H9 (cell line): ENCODE results near the gene CA9. TPM values are rescaled to one million over a fixed set of nuclear protein-coding genes. Genes with fewer than 3 reads are reported as not detected.

Experiments
- DNase-seq: peaks from one replicate; pipeline ENCODE4 v3.0.0-alpha.2; 2017
- H2AFZ ChIP-seq: one replicate; pipeline ENCODE4 v1.6.1; 2013; ENCODE audit warnings: mild to moderate bottlenecking, low read length, control low read depth, moderate library complexity
- H2AK5ac ChIP-seq: 2 replicates; pipeline ENCODE4 v1.6.1; 2013; ENCODE audit warnings: low read length, control low read depth, mixed read lengths; ENCODE audit not compliant: insufficient read length
- H2BK120ac ChIP-seq: one replicate; pipeline ENCODE4 v1.6.1; 2013; ENCODE audit warnings: low read depth, mild to moderate bottlenecking, low read length, control low read depth, inconsistent platforms; ENCODE audit not compliant: poor library complexity, severe bottlenecking
- H2BK12ac ChIP-seq: 2 replicates; pipeline ENCODE4 v1.6.1; 2013; ENCODE audit warnings: low read length, control low read depth, mixed read lengths, low read depth; ENCODE audit not compliant: insufficient read length
- H2BK15ac ChIP-seq: 2 replicates; pipeline ENCODE4 v1.6.1; 2013; ENCODE audit warnings: low read depth, low read length, control low read depth
- H2BK20ac ChIP-seq: one replicate; pipeline ENCODE4 v1.6.1; 2013; ENCODE audit warnings: low read depth, mild to moderate bottlenecking, low read length, control low read depth, inconsistent platforms; ENCODE audit not compliant: poor library complexity, severe bottlenecking
- H2BK5ac ChIP-seq: 2 replicates; pipeline ENCODE4 v1.6.1; 2013; ENCODE audit warnings: low read length, control low read depth, mixed read lengths; ENCODE audit not compliant: insufficient read length
- H3K14ac ChIP-seq: 2 replicates; pipeline ENCODE4 v1.6.1; 2013; ENCODE audit warnings: low read length, control low read depth; ENCODE audit not compliant: insufficient read depth
- H3K18ac ChIP-seq: 2 replicates; pipeline ENCODE4 v1.6.1; 2013; ENCODE audit warnings: low read depth, mild to moderate bottlenecking, mixed read lengths, low read length, control low read depth; ENCODE audit not compliant: insufficient read length
- H3K23ac ChIP-seq: 2 replicates; pipeline ENCODE4 v1.6.1; 2013; ENCODE audit warnings: low read length, control low read depth, mixed read lengths, low read depth; ENCODE audit not compliant: insufficient read length
- H3K23me2 ChIP-seq: 2 replicates; pipeline ENCODE4 v1.6.1; 2013; ENCODE audit warnings: low read depth, mild to moderate bottlenecking, mixed read lengths, low read length, control low read depth; ENCODE audit not compliant: insufficient read length, poor library complexity, severe bottlenecking
- H3K27ac ChIP-seq: 2 replicates; pipeline ENCODE4 v1.5.1; 2013; ENCODE audit warnings: low read length, control low read depth, mixed read lengths, low read depth; ENCODE audit not compliant: insufficient read length
- H3K27me3 ChIP-seq: 2 replicates; pipeline ENCODE4 v1.6.1; 2013; ENCODE audit warnings: low read length, control low read depth, inconsistent platforms; ENCODE audit not compliant: insufficient read depth
- H3K4ac ChIP-seq: 2 replicates; pipeline ENCODE4 v1.6.1; 2013; ENCODE audit warnings: low read depth, mild to moderate bottlenecking, control low read depth, inconsistent platforms, low read length, moderate library complexity
- H3K4me1 ChIP-seq: 2 replicates; pipeline ENCODE4 v1.6.1; 2013; ENCODE audit warnings: low read length, control low read depth, inconsistent platforms; ENCODE audit not compliant: insufficient read depth
- H3K4me2 ChIP-seq: 2 replicates; pipeline ENCODE4 v1.6.1; 2013; ENCODE audit warnings: low read length, control low read depth, mixed read lengths; ENCODE audit not compliant: insufficient read length, insufficient read depth
- H3K56ac ChIP-seq: 2 replicates; pipeline ENCODE4 v1.6.1; 2013; ENCODE audit warnings: low read depth, mild to moderate bottlenecking, mixed read lengths, low read length, control low read depth; ENCODE audit not compliant: insufficient read length
- H3K79me1 ChIP-seq: 2 replicates; pipeline ENCODE4 v1.6.1; 2013; ENCODE audit warnings: low read depth, mild to moderate bottlenecking, moderate library complexity, low read length, control low read depth, inconsistent platforms; ENCODE audit not compliant: insufficient read depth, poor library complexity, severe bottlenecking
- H3K79me2 ChIP-seq: 2 replicates; pipeline ENCODE4 v1.6.1; 2013; ENCODE audit warnings: low read length, control low read depth, inconsistent platforms; ENCODE audit not compliant: insufficient read depth
- H3K9ac ChIP-seq: 2 replicates; pipeline ENCODE4 v1.6.1; 2013; ENCODE audit warnings: low read length, control low read depth, mixed read lengths; ENCODE audit not compliant: insufficient read length; ENCODE audit errors: extremely low read depth
- H3K9me3 ChIP-seq: one replicate; pipeline ENCODE4 v1.6.1; 2013; ENCODE audit warnings: low read depth, low read length, inconsistent platforms; ENCODE audit not compliant: control insufficient read depth
- H3T11ph ChIP-seq: one replicate; pipeline ENCODE4 v1.6.1; 2013; ENCODE audit warnings: mild to moderate bottlenecking, low read length, control low read depth, inconsistent platforms
- H4K20me1 ChIP-seq: one replicate; pipeline ENCODE4 v1.6.1; 2013; ENCODE audit not compliant: control insufficient read depth, insufficient read length, insufficient read depth
- H4K5ac ChIP-seq: 2 replicates; pipeline ENCODE4 v1.6.1; 2013; ENCODE audit warnings: low read depth, mild to moderate bottlenecking, mixed read lengths, low read length, control low read depth; ENCODE audit not compliant: insufficient read length
- H4K8ac ChIP-seq: replicated peaks from 2 replicates; pipeline ENCODE4 v1.6.1; 2013; ENCODE audit warnings: low read length, control low read depth, mixed read lengths, low read depth; ENCODE audit not compliant: insufficient read length
- H4K91ac ChIP-seq: 2 replicates; pipeline ENCODE4 v1.6.1; 2013; ENCODE audit warnings: low read depth, mild to moderate bottlenecking, moderate library complexity, mixed read lengths, low read length, control low read depth; ENCODE audit not compliant: insufficient read length
- H3K27ac Mint-ChIP-seq, 3 experiments: 2 replicates in 2 of 3; 3 replicates in 1 of 3; pipeline ENCODE4 v1.8.0; 2020 to 2021; ENCODE audit warnings: mixed read lengths in 3 of 3, mild to moderate bottlenecking in 1 of 3, moderate library complexity in 1 of 3
- H3K27me3 Mint-ChIP-seq: 2 replicates; pipeline ENCODE4 v1.8.0; 2021; ENCODE audit warnings: low read depth, mild to moderate bottlenecking, moderate library complexity, mixed read lengths
- H3K36me3 Mint-ChIP-seq, 3 experiments: 2 replicates in 2 of 3; 3 replicates in 1 of 3; pipeline ENCODE4 v1.8.0; 2020 to 2021; ENCODE audit warnings: low read depth in 3 of 3, mixed read lengths in 3 of 3; ENCODE audit not compliant: insufficient read depth in 1 of 3
- H3K4me1 Mint-ChIP-seq, 2 experiments: 2 replicates each; pipeline ENCODE4 v1.8.0; 2020; ENCODE audit warnings: mixed read lengths in 2 of 2
- H3K4me3 Mint-ChIP-seq, 2 experiments: 2 replicates in 1 of 2; 3 replicates in 1 of 2; pipeline ENCODE4 v1.8.0; 2020 to 2021; ENCODE audit warnings: mild to moderate bottlenecking in 2 of 2, mixed read lengths in 2 of 2, moderate library complexity in 1 of 2
- H3K9me3 Mint-ChIP-seq, 2 experiments: 2 replicates in 1 of 2; 3 replicates in 1 of 2; pipeline ENCODE4 v1.8.0; 2020; ENCODE audit warnings: mild to moderate bottlenecking in 2 of 2, mixed read lengths in 2 of 2, moderate library complexity in 1 of 2
- WGBS: extraction: QIAGEN DNeasy Blood & Tissue Kit; methylation state at CpG from one replicate; pipeline ENCODE4 v1.1.7; 2013; ENCODE audit warnings: missing lambda C conversion rate, low lambda C conversion rate, mixed read lengths; ENCODE audit not compliant: insufficient read length; ENCODE audit errors: extremely low coverage; 5-methylcytosine and 5-hydroxymethylcytosine counted together
- total RNA-seq: library from RNA; stranded (reverse); gene quantifications from 2 replicates; pipeline ENCODE4 v1.2.1, GENCODE V29; 2021
- TF ChIP-seq, protein P1 (sequence below): fragments of 200-600 bp; sonication (generic); conservative IDR thresholded peaks from 3 replicates; pipeline ENCODE4 v1.8.0; 2021; ENCODE audit warnings: antibody characterized with exemption, mild to moderate bottlenecking

CA9 gene
- total RNA-seq, 1 experiment from 2014 or later, result 0.94 TPM

DNA sequence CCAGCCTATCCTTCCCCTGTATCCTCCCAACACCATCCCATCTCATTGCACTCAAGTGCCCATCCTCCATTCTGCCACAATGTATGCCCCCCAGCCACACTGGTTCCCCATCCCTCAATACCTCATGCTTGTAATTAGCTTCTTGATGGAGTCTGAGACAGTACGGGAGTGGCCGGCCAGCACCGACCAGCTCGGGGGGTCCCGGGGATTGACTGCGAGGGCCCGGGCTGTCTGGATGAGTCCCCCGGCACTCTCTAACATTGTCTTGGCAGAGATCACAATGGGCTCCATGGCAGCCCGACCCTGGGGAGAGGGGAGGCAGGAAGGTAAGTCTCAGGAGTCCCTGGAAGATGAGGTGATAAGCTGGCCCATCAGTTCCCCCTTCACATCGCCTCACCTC lies 33.2 kb downstream of the CA9 start:
- Histone ChIP-seq H2BK5ac (no peak overlapping the region), H2BK12ac (no peak overlapping the region), H2BK15ac (no peak overlapping the region), H4K91ac (no peak overlapping the region), H3K27ac (no peak overlapping the region), H2BK120ac (no peak overlapping the region), H3K23me2 (no peaks in the 10 kb centered on the region), H3K9me3 (no peaks in the 10 kb centered on the region), H3K23ac (no peak overlapping the region), H3K79me1 (no peaks in the 10 kb centered on the region), H3K9ac (no peak overlapping the region), H4K8ac (no peak overlapping the region), H3K27me3 (no peaks in the 10 kb centered on the region), H4K5ac (no peak overlapping the region), H2BK20ac (no peak overlapping the region), H2AK5ac (no peak overlapping the region), H4K20me1 (no peaks in the 10 kb centered on the region), H3K4me1 (no peaks in the 10 kb centered on the region), H3K4ac (no peak overlapping the region), H3K56ac (no peak overlapping the region), H3K18ac (no peak overlapping the region), H3K4me2 (no peak overlapping the region), H3K14ac (no peak overlapping the region), H3K79me2 (no peaks in the 10 kb centered on the region), H3T11ph (no peak overlapping the region), H2AFZ (no peak overlapping the region)
- H3K4me1 Mint-ChIP-seq, result no peaks in the 10 kb centered on the region
- H3K4me3 Mint-ChIP-seq, result no peak overlapping the region
- WGBS, result no CpG with 5 or more reads among the region's 10 CpGs
- H3K9me3 Mint-ChIP-seq, result no peaks in the 10 kb centered on the region
- no peaks in the 10 kb centered on the region for H3K27me3 Mint-ChIP-seq
- peaks cover 18 to 72% (median 59%) of the 10 kb centered on the region in 3 experiments for H3K36me3 Mint-ChIP-seq
- H3K27ac Mint-ChIP-seq, result no peak overlapping the region; a peak in 1 of 7 replicates
- TF ChIP-seq, protein P1, sequence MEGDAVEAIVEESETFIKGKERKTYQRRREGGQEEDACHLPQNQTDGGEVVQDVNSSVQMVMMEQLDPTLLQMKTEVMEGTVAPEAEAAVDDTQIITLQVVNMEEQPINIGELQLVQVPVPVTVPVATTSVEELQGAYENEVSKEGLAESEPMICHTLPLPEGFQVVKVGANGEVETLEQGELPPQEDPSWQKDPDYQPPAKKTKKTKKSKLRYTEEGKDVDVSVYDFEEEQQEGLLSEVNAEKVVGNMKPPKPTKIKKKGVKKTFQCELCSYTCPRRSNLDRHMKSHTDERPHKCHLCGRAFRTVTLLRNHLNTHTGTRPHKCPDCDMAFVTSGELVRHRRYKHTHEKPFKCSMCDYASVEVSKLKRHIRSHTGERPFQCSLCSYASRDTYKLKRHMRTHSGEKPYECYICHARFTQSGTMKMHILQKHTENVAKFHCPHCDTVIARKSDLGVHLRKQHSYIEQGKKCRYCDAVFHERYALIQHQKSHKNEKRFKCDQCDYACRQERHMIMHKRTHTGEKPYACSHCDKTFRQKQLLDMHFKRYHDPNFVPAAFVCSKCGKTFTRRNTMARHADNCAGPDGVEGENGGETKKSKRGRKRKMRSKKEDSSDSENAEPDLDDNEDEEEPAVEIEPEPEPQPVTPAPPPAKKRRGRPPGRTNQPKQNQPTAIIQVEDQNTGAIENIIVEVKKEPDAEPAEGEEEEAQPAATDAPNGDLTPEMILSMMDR, result no peak
- no peak for DNase-seq
